Measurements from ENCODE around the gene NCAPD3.

DNA sequence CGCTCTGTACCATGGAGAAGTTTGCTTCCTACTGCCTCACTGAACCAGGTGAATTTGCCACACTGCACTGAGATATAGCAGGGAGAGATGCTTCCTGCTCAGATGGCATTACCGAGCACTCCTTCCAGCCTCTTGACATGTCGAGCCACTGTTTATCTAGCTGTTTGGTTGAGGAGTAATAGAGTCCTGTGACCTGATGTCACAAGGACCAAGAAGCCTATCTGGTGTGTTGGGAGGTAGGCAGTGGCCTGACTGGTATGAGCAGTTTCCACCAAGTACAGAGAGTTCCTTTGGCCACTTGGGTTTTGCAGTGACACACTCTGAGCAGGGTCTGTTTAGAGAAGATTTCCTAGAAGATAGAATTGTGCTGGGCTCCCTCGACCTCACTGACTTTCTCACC lies 34.8 kb upstream of the NCAPD3 start:
- no peak for TF ChIP-seq POLR2A (IDR thresholded peaks at IDR 0.05; ENCODE audit: low read depth, low read length)
- TF ChIP-seq, protein P1, sequence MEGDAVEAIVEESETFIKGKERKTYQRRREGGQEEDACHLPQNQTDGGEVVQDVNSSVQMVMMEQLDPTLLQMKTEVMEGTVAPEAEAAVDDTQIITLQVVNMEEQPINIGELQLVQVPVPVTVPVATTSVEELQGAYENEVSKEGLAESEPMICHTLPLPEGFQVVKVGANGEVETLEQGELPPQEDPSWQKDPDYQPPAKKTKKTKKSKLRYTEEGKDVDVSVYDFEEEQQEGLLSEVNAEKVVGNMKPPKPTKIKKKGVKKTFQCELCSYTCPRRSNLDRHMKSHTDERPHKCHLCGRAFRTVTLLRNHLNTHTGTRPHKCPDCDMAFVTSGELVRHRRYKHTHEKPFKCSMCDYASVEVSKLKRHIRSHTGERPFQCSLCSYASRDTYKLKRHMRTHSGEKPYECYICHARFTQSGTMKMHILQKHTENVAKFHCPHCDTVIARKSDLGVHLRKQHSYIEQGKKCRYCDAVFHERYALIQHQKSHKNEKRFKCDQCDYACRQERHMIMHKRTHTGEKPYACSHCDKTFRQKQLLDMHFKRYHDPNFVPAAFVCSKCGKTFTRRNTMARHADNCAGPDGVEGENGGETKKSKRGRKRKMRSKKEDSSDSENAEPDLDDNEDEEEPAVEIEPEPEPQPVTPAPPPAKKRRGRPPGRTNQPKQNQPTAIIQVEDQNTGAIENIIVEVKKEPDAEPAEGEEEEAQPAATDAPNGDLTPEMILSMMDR (IDR thresholded peaks at IDR 0.05; ENCODE audit: extremely low read depth in 1 of 2, insufficient read depth in 1 of 2, low read depth in 1 of 2, low read length in 2 of 2) = no peak
- TF ChIP-seq EZH2 (IDR thresholded peaks at IDR 0.05; ENCODE audit: borderline replicate concordance, low read depth, low read length, severe bottlenecking) = no peak
- no peak for TF ChIP-seq POLR2AphosphoS5 (IDR thresholded peaks at IDR 0.05; ENCODE audit: insufficient read depth, low read depth, low read length)
- TF ChIP-seq, protein P2, sequence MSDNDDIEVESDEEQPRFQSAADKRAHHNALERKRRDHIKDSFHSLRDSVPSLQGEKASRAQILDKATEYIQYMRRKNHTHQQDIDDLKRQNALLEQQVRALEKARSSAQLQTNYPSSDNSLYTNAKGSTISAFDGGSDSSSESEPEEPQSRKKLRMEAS (IDR thresholded peaks at IDR 0.05; ENCODE audit: insufficient read depth, insufficient read length) = no peak
- TF ChIP-seq MYC (IDR thresholded peaks at IDR 0.05; ENCODE audit: low read depth, low read length) = no peak
- TF ChIP-seq JUN (IDR thresholded peaks at IDR 0.05; ENCODE audit: borderline replicate concordance, insufficient read depth, insufficient read length, low read depth) = no peak
